ENCODE results near the gene AGAP2.
"Not testable (repeated sequence)": the region's sequence is repeated elsewhere in the genome, so short reads cannot be mapped to it uniquely, and the experiment has no call there.

The AGAP2 gene

GRCh38 chr12:57692500-57692899 is 46.0 kb downstream of the AGAP2 start:
- DNase-seq, result no peak

- no peak for DNase-seq
These were observed 49.6 kb downstream of the AGAP2 start for GRCh38 chr12:57688931-57689330.

- no peak for DNase-seq
These were observed 50.7 kb downstream of the AGAP2 start for GRCh38 chr12:57687862-57688261.

- DNase-seq, result no peak
These were observed 58.8 kb downstream of the AGAP2 start for GRCh38 chr12:57679697-57680096.

- not testable (repeated sequence) for DNase-seq
These were observed 60.6 kb downstream of the AGAP2 start for GRCh38 chr12:57677947-57678346.

GRCh38 chr12:57674691-57675090 is 63.9 kb downstream of the AGAP2 start:
- no peak for DNase-seq
